Type B pancreatic cell (in vitro differentiated cells): Measurements from ENCODE around the gene CCL4L2. TPM values are rescaled to one million over a fixed set of nuclear protein-coding genes. Genes with fewer than 3 reads are reported as not detected.
A peak's percentile ranks its signal among the peaks of the same experiment; 100 is the strongest.
"Not testable (repeated sequence)": the region's sequence is repeated elsewhere in the genome, so short reads cannot be mapped to it uniquely, and the experiment has no call there.

ENCODE experiments used
- DNase-seq: peaks from one replicate; pipeline ENCODE4 v3.0.0; 2021; ENCODE audit warnings: mixed read lengths; ENCODE audit not compliant: unreplicated experiment; ENCODE audit errors: extremely low spot score
- H3K27ac Mint-ChIP-seq: 2 replicates; pipeline ENCODE4 v1.8.0; 2021; ENCODE audit warnings: mild to moderate bottlenecking, mixed read lengths
- H3K27me3 Mint-ChIP-seq: 2 replicates; pipeline ENCODE4 v1.8.0; 2021; ENCODE audit warnings: mixed read lengths
- H3K36me3 Mint-ChIP-seq: 2 replicates; pipeline ENCODE4 v1.8.0; 2021; ENCODE audit warnings: mixed read lengths
- H3K4me1 Mint-ChIP-seq: one replicate; pipeline ENCODE4 v1.8.0; 2021; ENCODE audit warnings: mixed read lengths; ENCODE audit not compliant: unreplicated experiment
- H3K4me3 Mint-ChIP-seq: 2 replicates; pipeline ENCODE4 v1.8.0; 2021; ENCODE audit warnings: mild to moderate bottlenecking, mixed read lengths
- H3K9me3 Mint-ChIP-seq: 2 replicates; pipeline ENCODE4 v1.8.0; 2021; ENCODE audit warnings: mixed read lengths
- total RNA-seq: library from RNA; stranded (reverse); gene quantifications from 2 replicates; pipeline ENCODE4 v1.2.1, GENCODE V29; 2021; ENCODE audit warnings: low replicate concordance
- TF ChIP-seq, protein P1 (sequence below): fragments of 200-600 bp; sonication (generic); conservative IDR thresholded peaks from 2 replicates; pipeline ENCODE4 v1.5.0; 2021; ENCODE audit warnings: antibody characterized with exemption, mild to moderate bottlenecking

Gene CCL4L2
- total RNA-seq, 1 donor from 2014 or later, result not detected

DNA sequence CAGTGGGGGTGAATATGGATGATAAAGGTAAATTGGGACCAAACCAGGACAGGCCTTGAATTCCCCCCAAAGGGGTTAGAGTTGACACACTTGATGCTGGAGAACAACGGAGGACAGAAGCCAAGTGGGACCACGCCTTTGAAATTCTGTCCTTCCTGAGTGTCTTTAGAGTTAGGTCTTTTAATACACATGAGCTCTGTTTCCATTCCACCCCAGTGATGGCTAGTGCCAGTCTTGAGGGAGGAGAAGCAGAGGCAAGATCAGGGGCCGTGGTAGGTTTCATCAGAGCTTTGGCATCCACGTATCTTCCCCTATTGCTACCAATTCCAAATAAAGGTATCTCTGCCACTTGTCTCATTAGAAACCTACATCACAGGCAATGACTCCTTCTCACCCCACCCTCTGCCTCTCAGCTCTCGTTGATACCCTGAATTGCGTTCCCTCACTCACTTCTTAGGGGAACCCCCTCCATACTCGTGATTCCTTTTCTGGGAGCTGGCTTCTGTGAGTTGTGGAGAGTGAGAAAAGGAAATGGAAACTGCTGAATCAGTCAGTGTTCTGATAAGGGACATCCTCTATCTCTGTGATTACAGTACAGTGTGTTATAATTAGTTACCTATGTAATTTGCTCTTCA is 11.9 kb upstream of the CCL4L2 start:
- TF ChIP-seq, protein P1, sequence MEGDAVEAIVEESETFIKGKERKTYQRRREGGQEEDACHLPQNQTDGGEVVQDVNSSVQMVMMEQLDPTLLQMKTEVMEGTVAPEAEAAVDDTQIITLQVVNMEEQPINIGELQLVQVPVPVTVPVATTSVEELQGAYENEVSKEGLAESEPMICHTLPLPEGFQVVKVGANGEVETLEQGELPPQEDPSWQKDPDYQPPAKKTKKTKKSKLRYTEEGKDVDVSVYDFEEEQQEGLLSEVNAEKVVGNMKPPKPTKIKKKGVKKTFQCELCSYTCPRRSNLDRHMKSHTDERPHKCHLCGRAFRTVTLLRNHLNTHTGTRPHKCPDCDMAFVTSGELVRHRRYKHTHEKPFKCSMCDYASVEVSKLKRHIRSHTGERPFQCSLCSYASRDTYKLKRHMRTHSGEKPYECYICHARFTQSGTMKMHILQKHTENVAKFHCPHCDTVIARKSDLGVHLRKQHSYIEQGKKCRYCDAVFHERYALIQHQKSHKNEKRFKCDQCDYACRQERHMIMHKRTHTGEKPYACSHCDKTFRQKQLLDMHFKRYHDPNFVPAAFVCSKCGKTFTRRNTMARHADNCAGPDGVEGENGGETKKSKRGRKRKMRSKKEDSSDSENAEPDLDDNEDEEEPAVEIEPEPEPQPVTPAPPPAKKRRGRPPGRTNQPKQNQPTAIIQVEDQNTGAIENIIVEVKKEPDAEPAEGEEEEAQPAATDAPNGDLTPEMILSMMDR, result no peak
- H3K36me3 Mint-ChIP-seq, result no peaks in the 10 kb centered on the region
- H3K27ac Mint-ChIP-seq, result no peak overlapping the region
- peak; percentile 37 for DNase-seq
- H3K9me3 Mint-ChIP-seq, result no peaks in the 10 kb centered on the region
- H3K4me3 Mint-ChIP-seq, result no peak overlapping the region
- H3K27me3 Mint-ChIP-seq, result peaks cover 16% of the 10 kb centered on the region
- peaks cover 9% of the 10 kb centered on the region for H3K4me1 Mint-ChIP-seq

DNA sequence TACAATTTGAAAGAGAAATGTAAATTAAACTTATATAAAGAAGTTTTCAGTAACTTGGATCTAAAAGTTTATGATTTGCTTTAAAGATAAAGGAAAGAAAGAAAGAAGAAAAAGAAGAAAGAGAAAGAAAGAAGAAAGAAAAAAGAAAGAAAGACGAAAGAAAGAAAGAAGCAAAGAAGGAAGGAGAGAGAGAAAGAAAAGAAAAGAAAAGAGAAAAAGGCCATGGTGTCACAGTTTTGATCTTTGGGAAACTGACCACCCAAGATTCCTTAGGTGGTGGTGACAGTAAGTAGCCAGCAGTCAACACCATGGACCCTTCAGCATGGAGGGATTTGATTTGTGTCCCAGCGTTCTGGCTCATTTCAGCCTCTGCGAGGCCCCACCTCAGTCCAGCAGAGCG is 9.8 kb upstream of the CCL4L2 start:
- H3K27ac Mint-ChIP-seq, H3K4me3 Mint-ChIP-seq, H3K36me3 Mint-ChIP-seq, H3K4me1 Mint-ChIP-seq, H3K27me3 Mint-ChIP-seq, DNase-seq, H3K9me3 Mint-ChIP-seq: not testable (repeated sequence)

DNA sequence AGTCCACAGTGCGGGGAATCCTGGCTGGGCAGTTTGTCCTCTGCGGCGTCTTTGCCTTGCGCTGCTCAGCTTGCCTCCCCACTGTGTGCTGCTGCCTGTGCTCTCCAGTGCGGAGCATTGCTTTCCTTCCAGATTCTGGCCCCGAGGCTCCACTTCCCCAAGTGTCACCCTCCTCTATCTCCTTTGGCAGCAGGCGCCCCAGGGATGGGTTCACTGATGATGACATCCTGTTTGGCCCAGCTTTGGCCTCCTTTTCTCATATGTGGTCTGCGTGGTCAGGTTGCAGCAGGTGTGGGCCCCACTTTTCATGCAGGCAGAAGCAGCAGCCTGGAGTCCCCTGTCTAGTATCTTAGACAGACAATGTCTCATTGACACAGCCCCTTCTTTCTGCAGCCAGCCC is 9.4 kb upstream of the CCL4L2 start:
- DNase-seq, result peak; percentile 62
- H3K27ac Mint-ChIP-seq, H3K4me3 Mint-ChIP-seq, H3K9me3 Mint-ChIP-seq, H3K4me1 Mint-ChIP-seq, H3K36me3 Mint-ChIP-seq, H3K27me3 Mint-ChIP-seq: not testable (repeated sequence)

DNA sequence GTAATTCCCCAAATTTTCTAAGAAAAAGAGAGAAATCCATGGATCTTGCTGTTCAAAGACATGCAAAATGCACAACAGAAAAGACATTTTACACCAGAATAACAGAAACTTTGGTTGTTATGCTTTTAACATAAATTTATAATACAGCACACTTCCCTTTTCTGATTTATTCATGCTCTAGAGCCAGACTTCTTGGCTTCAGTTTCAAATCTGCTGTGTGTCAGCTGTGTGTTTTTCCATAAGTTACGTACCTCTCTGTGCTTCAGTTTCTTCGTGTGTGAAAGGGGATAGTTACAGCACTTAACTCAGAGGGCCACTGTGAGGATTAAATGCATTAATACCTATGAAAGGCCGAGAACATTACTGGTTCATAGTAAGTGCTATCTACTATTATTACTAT is 7.5 kb upstream of the CCL4L2 start:
- no peak overlapping the region for H3K4me3 Mint-ChIP-seq
- H3K36me3 Mint-ChIP-seq, result no peaks in the 10 kb centered on the region
- H3K27ac Mint-ChIP-seq, result no peak overlapping the region
- TF ChIP-seq, protein P1, result no peak
- no peaks in the 10 kb centered on the region for H3K9me3 Mint-ChIP-seq
- peaks cover 15% of the 10 kb centered on the region for H3K27me3 Mint-ChIP-seq
- peaks cover 6% of the 10 kb centered on the region for H3K4me1 Mint-ChIP-seq
- no peak for DNase-seq

DNA sequence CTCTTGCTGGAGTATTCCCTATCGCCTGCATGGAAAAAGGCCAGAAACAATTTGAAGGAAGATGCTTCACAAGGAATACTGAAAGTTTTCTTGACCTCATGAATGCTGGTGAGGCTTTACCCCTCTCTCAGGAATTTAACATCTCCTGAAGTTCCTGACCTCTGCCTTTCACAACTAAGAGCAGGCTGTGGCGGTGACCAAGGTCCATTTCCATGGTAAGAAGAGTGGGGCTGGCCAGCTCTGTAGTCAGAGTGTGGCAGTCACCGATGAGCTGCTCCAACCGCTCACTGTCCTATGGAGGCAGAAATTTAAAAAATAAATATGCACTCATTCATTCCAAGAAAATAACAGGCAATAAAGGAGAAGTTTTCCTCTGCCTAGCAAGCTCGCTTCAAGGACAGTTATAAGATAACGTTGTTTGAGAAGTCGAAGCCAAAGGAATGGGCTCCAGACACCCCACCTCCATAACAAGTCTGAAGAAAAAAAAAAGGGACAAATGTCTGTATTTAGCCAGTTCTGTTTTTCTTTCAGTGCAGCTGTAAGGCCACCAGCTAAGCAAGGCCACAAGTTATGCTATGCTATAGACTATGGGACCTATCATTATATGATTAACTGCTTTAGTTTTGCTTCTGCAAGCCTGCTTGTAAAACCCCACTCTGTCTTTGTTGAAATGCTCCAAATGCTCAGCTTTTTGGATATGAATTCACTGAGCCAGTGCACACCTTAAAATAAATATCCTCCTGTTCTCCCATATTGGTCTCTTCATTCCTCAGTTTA is 6.0 kb upstream of the CCL4L2 start:
- no peaks in the 10 kb centered on the region for H3K36me3 Mint-ChIP-seq
- peaks cover 6% of the 10 kb centered on the region for H3K4me1 Mint-ChIP-seq
- peak; percentile 39 for DNase-seq
- peaks cover 17% of the 10 kb centered on the region for H3K27me3 Mint-ChIP-seq
- no peak overlapping the region for H3K27ac Mint-ChIP-seq
- H3K9me3 Mint-ChIP-seq, result no peaks in the 10 kb centered on the region
- H3K4me3 Mint-ChIP-seq, result no peak overlapping the region
- TF ChIP-seq, protein P1, result no peak

DNA sequence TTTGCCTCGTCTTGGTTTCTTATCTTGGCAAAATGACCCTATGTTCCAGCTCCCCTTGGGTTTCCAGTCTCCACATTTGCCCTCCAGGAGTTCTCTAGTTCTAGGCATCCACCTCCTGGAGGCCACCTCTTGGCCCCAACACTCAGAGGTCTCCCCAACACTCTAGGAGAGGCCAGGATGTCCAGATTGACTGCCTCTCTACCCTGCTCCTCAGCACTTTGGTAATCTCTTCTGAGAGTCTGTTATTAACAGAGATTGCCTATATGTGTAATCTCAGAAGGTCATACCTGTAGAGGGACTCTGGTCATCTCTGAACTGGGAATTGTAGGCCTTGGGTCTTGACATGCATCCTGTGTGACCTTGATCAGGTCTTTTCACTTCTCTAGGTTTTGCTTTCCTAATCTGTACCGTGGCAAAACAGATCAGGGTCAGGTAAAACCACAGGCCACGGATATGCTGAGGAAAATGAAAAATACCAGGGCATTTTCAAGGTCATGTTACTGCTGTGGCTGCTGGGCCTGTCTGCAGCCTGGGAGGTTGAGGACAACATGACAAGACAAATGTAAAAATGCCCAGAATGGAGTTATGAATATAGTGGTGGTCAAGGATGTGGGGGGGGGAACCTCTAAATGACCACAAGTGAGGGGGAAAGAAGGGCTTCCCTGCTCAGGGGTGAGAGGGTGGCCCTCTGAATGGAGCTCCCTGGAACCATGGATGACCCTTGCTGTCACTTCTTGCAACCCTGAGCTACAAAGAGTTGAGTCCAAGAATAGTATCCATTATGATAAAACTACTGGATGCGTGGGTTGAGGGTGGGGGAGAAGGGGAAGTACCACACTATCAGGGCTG is 5.0 kb upstream of the CCL4L2 start:
- Mint-ChIP-seq H3K27ac (no peak overlapping the region), H3K36me3 (no peaks in the 10 kb centered on the region), H3K4me1 (peaks cover 6% of the 10 kb centered on the region), H3K4me3 (no peak overlapping the region), H3K27me3 (peaks cover 25% of the 10 kb centered on the region), H3K9me3 (no peaks in the 10 kb centered on the region)
- peak; percentile 40 for DNase-seq
- TF ChIP-seq, protein P1, result no peak

DNA sequence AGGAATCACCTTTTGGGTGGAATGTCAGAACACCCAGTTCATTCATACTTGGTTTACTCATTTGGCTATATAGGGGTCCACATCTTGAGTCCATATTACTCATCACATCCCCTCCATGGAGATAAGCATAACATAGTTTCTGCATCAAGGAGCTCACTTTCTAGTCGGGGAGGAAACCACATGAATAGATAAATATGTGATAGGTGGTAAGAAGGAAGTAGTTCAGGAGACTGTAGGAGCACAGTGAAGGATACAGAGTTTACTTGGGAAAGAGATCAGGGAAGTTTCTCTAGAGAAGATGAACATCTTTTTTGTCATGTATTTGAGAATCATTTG is 4.4 kb upstream of the CCL4L2 start:
- not testable (repeated sequence) for DNase-seq, H3K27ac Mint-ChIP-seq, H3K9me3 Mint-ChIP-seq, H3K36me3 Mint-ChIP-seq, H3K4me3 Mint-ChIP-seq, H3K4me1 Mint-ChIP-seq
- H3K27me3 Mint-ChIP-seq, result peaks cover 27% of the 10 kb centered on the region

DNA sequence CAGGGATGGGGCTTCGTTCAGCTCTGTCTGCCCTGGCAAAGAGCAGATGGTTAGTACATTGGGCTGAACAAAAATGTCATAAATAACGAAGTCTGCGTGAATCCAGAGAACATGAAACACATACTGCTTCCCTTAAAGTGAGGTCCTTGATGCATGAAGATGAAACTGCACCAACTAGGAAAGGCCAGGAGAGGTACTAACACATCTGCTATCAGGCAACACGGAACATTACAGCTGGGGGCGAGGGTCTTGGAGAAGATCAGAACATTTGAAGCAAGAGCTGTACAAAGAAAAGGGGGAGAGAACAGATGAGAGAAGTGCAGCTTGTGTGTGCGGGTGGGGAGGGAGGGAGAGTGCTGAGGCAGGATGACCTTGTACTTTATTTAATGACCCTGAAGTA is 3.5 kb upstream of the CCL4L2 start:
- H3K9me3 Mint-ChIP-seq, H3K4me3 Mint-ChIP-seq, DNase-seq, H3K4me1 Mint-ChIP-seq, H3K27ac Mint-ChIP-seq, H3K36me3 Mint-ChIP-seq: not testable (repeated sequence)
- peaks cover 32% of the 10 kb centered on the region for H3K27me3 Mint-ChIP-seq
